GM18520 (cell line): ENCODE results near the gene ADGRA1.

Source experiments
- ATAC-seq: cut with Tn5 transposase; IDR thresholded peaks from one replicate; pipeline ENCODE4 v1.9.1; 2021; ENCODE audit not compliant: unreplicated experiment

The ADGRA1 gene

DNA sequence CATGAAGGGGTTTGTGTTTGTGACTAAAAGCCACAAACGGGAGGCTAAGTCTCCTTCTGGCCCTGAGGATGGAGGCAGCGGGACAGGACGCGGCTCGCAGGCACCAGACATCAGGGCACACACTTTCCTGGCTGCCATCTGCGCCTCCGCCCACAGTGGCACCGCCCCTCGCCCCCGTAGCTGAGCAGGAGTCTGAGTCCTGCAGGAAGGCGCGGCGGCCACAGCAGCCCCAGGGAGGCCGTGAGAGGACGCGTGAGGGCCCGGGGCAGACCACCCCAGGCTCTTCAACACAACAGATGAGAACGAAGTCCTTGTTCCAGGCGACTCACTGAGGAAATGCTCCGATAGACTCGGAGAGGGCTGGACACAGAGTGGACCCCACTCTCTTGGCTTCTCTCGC lies 6.6 kb downstream of the ADGRA1 start:
- no peak for ATAC-seq

DNA sequence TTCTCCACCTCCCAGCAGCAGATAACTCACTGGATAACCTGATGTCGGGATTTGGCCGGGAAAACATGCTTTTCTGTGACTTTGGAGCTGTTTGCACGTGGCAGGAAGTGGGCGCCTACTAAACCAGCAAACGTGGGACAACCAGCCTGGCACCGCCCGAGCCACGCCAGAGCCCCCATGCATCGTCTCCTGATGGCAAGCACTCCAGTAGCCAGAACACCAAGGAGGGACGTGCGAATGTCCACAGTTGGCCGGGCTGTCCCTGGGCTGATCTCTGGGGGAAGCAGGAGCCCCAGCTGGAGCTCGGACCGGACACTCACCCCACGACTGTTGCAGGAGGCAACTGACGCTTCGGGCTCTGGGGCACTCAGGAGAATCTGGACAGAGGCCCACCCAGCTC lies 7.1 kb downstream of the ADGRA1 start:
- ATAC-seq, result no peak

DNA sequence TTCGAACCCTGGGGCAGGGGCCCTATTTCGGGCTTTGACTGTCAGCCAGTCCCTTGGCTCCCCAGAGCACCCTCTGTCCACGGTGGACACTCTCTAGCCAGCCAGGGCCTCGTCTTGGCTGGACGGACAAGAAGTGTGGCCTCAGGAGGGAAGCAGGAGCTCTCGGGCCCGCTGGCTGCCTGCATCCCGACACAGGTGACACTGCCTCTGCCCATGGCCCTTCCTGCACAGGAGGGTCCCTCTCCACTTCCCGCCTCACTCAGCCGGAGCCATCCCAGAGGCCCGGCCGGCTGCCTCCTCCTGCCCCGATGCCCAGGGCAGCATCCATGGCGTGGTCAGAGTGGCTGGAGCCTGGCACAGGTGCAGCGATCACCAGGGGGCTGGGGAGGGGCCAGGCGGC lies 7.9 kb downstream of the ADGRA1 start:
- ATAC-seq, result no peak

DNA sequence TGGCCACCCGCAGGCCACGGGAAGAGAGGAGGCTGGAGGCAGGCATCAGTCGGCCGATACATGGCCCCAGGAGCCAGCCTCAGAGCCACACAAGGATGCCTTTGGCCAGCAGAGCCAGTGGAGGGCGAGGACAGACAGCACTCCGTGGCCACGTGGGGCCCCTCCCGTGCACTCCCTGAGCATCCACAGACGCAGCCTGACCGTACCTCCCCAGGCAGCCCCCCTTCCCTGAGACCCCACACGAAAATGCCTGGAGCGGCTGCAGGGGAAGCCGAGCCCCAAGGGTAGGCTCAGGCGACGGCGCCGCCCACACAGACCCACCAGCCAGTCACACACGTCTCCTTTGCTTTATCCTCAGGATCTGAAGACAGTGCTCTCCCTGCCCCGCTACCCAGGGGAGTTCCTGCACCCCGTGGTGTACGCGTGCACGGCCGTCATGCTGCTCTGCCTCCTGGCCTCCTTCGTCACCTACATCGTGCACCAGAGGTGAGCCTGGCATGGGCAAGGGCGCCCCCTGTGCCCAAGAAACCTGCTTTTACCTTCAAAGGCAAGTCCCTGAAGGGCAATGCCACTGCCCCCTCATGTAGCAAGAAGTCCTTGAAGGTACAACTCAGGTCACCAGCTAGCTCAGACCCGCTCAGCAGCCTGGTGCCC lies 9.0 kb downstream of the ADGRA1 start:
- ATAC-seq, result no peak

DNA sequence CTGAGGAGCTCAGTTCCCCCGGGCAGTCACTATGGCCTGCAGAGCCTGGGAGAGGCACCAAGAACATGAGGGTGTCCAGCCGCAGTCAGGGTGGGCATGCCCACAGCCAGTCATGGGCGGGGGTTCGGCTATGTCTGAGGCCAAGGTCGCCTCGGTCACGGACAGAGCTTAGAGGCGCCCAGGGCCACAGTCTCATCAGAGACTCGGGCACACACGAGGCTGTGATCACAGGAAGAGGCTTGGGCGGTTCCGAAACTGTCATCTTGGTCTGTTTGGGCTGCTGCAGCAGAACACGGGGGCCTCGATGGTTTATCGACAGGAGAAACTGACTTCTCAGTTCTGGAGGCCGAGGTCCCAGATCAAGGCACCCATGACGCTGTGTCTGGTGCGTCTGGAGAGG lies 9.7 kb downstream of the ADGRA1 start:
- no peak for ATAC-seq

DNA sequence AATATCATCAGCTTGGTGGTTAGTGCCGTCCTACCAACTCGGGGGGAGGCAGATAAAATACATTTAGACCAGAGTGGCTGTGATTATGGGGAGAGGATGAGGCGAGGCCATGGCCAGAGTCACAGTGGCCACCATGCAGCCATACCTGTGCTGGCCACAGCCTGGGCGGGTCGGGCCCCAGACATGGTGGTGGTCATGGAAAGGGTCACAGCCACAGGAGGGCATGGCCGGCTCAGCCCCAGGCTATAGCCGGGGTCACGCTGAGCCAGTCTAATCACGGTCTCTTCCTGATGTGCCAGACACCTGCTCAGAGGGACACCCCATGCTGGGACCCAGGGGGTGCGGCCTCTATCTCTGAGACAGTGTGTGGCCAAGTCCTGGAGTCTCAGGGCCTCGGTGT lies 10.2 kb downstream of the ADGRA1 start:
- no peak for ATAC-seq

DNA sequence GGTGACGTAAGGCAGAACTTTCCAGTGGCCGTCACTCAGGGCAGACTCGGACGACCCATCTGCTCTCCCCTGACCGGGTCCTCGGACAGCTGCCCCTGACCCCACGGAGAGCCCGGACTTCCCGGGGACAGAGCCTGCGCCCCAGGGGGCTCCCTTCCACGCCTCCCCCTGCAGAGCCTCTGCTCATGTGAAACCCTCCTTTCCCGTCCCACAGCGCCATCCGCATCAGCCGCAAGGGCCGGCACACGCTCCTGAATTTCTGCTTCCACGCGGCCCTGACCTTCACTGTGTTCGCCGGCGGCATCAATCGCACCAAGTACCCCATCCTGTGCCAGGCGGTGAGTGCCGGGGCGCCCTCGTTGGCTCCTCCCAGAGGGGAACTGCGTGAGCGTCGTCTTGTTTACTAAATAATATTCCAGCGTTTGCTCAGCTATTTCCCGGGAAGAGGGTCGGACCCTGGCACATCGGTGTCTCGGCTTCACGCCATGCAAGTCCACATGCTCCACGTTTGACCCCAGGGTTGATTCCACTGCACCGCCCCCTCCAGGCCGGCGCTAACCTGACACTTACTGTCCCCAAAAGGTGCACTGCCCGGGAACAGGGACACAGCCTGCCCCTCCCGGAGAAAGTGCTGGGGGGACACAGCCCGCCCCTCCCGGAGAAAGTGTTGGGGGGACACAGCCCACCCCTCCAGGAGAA lies 10.9 kb downstream of the ADGRA1 start:
- ATAC-seq, result no peak

DNA sequence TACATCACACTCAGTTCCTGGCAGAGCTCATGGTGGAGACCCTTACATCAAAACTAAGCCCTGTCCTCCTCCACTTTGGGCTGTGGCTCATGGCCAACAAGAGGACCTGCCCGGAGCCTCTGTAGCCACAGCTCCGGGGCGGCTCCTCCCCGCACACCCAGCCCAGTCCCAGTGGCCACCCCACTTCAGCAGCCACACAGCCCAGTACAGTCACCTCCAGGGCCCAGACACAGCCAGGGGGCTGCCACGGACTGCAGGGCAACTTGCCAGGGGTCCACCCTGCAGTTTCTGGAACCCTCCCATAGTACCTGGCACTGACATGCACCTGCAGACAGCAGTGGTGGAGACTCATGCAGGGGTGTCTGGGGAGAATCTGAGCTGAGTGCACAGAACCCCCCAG lies 11.8 kb downstream of the ADGRA1 start:
- no peak for ATAC-seq

DNA sequence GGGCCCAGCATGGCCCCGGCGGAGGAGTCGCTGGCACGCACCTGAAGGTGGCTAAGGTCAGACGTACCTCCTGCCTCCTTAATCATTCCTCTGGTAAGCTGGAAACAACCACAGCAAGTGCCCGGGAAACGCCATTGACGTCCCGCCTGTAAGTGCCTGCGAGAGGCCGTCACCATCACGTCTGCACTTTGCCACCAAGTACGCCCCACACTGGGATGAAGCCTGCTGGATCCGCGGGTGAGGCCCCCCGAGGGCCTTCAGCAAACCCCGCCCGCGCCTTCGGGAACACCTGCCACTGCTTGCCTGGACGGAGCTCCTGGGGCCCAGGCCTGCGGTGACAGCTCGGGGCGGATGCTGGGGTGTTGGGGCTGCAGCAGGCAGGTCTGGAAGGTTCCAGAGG lies 12.5 kb downstream of the ADGRA1 start:
- ATAC-seq, result no peak

DNA sequence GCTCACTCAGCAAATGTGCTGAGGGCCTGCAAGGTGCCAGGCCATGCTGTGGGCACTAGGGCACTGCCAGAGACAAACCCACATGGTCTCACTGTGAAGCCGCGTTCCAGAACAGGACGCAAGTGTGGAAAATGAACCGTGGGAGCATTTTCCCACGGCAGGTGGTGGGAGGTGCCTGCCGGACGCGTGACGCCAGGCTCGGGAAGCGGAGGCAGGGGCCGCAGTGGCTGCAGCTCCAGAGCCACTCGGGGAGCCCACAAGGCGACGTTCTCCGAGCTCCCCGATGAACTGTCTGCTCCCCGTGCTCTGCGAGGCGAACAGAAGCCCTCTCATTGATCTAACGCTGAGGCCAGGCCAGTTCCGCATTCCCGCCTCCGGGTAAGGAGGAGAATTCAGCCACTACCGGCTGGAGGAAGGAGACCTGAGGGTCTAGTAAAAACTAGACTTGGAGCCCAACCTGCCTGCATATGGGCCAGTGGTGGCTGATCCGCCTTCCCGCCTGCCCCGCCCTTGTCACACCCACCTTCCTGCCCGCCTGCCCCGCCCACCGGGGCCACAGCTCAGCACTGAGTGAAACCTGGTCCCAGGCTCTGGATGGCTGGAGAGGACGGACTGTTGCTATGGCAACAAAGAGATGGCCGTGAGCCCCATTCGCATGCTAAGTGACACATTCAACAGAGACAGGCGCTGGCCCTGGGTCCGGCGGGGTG lies 13.1 kb downstream of the ADGRA1 start:
- no peak for ATAC-seq

DNA sequence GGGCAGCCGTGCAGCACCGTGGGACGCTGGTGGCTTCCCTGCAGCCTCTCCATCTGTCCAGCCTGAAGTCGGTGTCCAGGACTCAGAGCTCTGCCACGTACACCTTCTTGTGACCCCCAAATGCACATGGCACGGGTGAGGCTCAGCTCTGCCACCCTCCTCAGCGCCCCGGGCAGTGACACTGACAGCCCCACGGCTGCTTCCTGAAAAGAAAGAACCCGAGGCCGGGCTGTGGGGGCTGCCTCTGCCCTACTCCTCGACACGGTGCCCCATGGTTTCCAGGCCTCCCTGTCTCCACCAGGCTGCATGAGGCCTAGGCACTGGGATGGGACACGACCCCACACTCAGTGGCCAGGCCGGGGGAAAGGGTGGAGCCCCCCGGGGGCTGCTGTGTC lies 13.7 kb downstream of the ADGRA1 start:
- ATAC-seq, result no peak

DNA sequence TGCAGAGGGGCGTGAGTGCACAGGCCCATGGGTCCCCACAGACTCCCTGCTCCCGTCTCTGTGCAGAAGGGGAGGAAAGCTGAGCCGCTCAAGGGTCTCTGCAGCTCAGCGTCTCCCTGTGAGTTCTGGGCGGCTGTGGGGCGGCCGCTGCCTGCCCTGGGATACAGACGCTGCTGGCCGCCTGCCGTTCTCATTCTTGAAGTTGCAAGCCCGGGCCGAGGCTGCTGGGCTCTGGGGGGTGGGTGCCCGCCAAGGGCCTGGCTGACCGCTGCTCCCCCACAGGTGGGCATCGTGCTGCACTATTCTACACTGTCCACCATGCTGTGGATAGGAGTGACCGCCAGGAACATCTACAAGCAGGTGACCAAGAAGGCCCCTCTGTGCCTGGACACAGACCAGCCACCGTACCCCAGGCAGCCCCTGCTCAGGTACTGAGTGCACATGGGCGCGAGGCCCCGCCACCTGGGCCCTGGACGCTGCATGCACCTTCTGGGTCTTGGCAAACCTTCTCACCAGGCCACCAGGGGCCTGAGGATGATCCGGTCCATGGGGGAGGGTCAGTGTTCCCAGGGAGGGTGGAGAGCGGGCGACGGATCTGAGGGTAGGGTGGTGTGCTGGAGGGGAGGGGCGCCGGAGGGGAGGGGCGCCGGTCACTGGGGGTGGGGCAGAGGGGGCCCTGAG lies 14.8 kb downstream of the ADGRA1 start:
- ATAC-seq, result no peak

DNA sequence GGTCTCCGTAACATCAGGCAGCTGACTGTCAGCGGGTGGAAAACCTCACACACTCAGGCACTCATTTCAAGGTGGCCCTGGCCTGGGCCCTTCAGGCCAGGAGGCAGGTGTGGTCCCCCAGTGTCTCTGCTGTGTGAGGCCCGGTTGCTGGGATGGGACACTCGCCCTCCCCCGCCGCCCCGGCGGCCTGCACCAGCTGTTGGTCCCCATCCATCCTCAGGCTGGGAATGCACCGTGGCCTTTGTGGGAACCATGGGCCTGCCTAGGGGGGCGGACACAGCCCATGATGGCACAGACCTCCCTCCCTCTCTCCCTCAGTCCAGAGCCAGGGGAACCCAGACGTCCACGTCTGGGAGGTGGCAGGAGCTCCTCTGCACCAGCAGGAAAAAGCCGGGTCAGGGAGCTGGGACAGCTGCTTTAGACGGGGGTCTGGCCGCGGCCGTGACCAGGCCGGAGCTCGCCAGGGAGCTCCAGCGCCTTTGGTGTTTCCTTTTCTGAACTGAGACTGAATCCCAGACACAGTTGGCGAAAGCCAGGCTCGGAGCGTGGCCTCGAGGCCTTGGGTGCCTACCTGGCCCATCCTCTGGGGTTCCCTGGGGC lies 15.7 kb downstream of the ADGRA1 start:
- ATAC-seq, result no peak

DNA sequence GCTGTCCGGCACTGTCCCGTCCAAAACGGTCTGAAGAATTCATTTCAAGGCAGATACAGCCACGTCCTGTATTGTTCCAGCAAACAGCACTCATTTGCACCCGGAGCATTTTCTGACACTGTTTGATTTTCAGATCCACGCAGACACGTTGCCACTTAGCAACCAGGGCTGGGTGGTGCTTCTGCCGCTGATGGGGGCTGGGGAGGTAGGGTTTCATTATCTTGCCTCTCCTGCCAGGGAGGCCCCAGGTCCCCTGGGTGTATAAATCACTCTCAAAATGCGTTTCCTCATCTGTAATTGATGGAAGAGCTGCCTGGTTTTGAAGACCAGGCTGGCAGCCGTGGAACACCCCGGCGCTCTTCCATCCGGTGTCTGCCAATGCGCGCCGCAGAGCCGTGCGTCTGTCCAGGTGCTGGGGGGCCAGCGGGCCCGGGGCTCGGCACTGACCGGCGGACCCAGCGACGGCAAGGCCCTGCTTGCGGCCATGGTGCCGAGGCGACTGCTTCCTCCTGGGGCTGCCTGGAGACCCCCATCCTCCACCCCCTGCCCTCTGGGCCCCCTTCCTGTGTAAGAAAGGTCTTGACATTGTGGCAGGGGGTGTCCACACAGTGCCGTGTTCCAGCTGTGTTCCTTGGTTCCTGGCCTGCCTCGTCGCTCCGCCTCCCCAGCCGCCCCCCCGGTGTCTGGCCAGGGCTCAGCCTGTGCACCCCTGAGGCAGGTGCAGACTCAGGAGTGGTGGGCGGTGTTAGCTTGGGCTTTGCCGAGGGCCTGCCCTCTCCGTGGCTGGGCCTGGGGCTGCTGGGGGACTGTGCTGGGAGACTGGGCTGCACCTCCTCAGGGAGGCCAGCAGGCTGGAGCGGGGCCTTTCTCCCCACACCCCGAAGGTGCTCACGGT lies 16.6 kb downstream of the ADGRA1 start:
- ATAC-seq, result no peak

DNA sequence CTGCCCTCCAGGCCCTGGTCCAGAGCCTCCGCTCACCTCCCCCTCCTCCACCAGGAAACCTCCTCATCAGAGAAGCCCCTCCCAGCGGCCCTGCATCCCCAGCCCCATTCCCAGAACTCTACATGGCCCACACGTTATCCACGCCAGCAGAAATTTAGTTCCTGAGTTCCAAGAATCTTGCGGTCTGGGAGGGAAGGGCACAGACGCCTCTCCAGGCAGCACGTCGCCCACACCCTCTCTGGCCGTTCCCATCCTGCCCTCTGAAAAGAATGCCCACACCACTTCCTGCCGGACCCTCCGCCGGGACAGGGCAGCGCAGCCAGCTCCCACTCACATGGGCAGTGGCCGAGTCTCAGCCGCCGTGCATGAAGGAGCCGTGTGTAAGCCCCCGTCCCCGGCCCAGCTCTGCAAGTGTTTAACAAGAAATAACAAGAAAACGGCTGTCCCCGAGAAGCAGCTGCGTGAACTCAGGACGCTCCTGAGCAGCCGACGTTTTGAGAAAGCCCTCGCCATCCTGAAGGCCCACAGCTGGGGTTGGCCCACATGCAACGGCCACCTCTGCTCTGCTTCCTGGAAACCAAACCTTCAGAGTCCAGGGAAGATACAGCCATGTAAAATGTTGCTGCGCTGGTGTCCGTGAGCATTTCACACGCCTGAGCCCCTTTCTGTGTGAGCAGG lies 17.4 kb downstream of the ADGRA1 start:
- no peak for ATAC-seq

DNA sequence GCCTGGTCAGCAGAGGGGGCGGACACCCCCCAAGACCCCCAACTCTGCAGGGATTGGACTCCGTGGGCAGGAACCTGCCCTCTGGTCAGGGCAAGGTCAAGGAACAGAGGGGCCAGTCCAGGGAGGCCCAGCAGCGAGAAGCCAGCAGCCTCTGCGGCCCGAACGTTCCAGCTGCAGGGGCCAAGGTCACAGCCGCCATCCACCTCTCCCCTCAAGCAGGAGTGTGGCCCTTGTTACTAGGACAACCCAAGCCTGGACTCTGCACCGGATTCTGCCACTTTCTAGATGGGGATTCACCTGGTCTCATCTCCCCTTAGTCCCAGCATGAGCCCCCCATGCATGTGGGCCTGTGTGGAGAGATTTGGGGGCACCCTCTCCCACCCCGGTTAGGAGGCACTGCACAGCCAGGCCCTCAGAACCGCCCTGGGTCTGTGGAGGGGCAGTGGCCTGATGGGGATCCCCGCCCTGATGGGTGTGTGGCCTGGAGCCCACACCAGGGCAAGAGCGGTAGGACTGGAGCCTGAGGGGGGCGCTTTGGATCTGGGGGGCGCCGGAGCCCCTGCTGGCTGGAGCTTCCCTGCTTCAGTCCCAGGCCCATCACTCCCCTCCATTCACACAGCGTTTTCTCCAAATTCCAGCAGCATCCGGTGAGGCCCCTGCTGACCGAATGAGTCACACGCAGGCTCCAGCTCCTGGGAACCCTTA lies 18.1 kb downstream of the ADGRA1 start:
- no peak for ATAC-seq

DNA sequence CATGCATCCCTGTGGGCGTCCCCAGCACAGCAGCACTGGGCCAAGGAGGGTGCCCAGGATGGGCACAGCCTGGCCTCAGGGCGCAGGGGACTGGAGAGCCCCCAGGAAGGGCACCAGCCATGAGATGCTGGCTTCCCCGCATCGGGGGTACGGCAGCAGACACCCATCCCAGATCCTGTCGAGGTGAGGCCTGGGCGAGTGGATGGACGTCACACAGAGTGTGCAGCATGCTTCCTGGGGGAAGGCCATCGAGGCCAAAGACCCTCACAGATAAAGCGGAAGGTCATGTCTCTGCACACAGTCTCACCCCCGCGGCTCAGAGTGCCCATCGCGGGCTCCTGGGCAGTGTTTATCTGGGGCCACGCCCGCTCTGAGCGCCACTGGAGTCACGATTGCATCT lies 18.8 kb downstream of the ADGRA1 start:
- ATAC-seq, result no peak

DNA sequence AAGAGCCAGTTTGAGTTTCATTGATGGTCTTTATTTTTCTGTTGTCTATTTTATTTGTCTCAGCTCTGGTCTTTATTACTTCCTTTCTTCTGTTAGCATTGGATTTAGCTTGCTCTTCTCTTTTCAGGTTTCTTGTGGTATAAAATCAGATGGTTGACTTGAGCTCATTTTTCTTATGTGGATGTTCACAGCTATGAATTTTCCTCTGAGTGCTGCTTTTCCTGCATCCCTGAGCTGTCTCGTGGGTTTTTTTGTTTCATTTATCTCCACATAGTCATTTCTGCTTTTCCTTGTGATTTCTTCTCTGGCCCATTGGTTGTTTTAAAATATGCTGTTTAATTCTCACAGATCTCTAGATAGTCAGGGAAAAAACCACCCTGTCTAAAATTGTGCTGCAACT lies 19.7 kb downstream of the ADGRA1 start:
- no peak for ATAC-seq

DNA sequence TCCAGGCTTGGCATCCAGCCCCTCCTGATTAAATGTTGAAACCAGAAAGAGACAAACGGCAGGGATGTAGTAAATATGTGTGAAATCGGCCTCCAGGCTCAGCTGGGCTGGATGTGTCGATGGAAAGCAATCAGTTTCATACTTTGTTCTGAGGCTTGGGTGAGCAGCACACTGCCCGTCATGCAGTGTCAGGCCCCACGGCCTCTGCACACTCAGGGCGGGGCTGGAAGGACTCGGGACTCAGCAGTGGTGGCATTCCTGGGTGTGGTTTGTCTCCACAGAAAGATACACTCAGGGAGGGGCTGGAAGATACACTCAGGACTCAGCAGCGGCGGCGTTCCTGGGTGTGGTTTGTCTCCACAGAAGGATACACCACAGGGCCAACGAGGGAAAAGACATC lies 22.0 kb downstream of the ADGRA1 start:
- no peak for ATAC-seq
